DOHH2 (cell line): ENCODE measurements around the gene ALDH1A1.

Experiments
- H3F3A ChIP-seq: fragments of 200-600 bp; sonication (generic), shearing (Covaris generic); 2 replicates; pipeline ENCODE4 v1.6.0; 2016; ENCODE audit warnings: antibody characterized with exemption, mild to moderate bottlenecking; ENCODE audit not compliant: control insufficient read depth, insufficient read depth
- H3K27ac ChIP-seq: fragments of 200-600 bp; sonication (generic); 2 replicates; pipeline ENCODE4 v1.5.1; 2014; ENCODE audit warnings: low read depth, mild to moderate bottlenecking, low read length, moderate library complexity
- H3K27me3 ChIP-seq: fragments of 200-600 bp; sonication (generic); 2 replicates; pipeline ENCODE4 v1.6.1; 2014; ENCODE audit warnings: mild to moderate bottlenecking, low read length, mixed read lengths; ENCODE audit not compliant: control insufficient read depth
- H3K36me3 ChIP-seq: fragments of 200-600 bp; sonication (generic); 2 replicates; pipeline ENCODE4 v1.6.1; 2014; ENCODE audit warnings: mild to moderate bottlenecking, low read length, moderate library complexity, mixed read lengths; ENCODE audit not compliant: control insufficient read depth
- H3K4me1 ChIP-seq: fragments of 200-600 bp; sonication (generic); 2 replicates; pipeline ENCODE4 v1.6.1; 2014; ENCODE audit warnings: mild to moderate bottlenecking, low read length, mixed read lengths; ENCODE audit not compliant: control insufficient read depth
- H3K4me2 ChIP-seq: fragments of 200-600 bp; sonication (generic); 2 replicates; pipeline ENCODE4 v1.6.0; 2014; ENCODE audit warnings: mild to moderate bottlenecking, low read length, moderate library complexity
- H3K4me3 ChIP-seq: fragments of 200-600 bp; sonication (generic); 2 replicates; pipeline ENCODE4 v1.5.1; 2014; ENCODE audit warnings: mild to moderate bottlenecking, low read length, mixed read lengths
- H3K79me2 ChIP-seq: fragments of 200-600 bp; sonication (generic); 2 replicates; pipeline ENCODE4 v1.6.1; 2014; ENCODE audit warnings: mild to moderate bottlenecking, low read length, mixed read lengths; ENCODE audit not compliant: control insufficient read depth
- H3K9me2 ChIP-seq: fragments of 200-600 bp; sonication (generic); replicated peaks from 2 replicates; pipeline ENCODE4 v1.6.1; 2014; ENCODE audit warnings: mild to moderate bottlenecking, low read length, mixed read lengths; ENCODE audit not compliant: control insufficient read depth
- H3K9me3 ChIP-seq: fragments of 200-600 bp; sonication (generic); 2 replicates; pipeline ENCODE4 v1.6.1; 2014; ENCODE audit warnings: antibody characterized with exemption, low read length, mixed read lengths; ENCODE audit not compliant: control insufficient read depth, insufficient read depth
- H4K20me1 ChIP-seq: fragments of 200-600 bp; sonication (generic); 2 replicates; pipeline ENCODE4 v1.6.0; 2014; ENCODE audit warnings: low read depth, mild to moderate bottlenecking, antibody characterized with exemption, low read length, moderate library complexity; ENCODE audit not compliant: control insufficient read depth, insufficient read depth
- EZH2phosphoT487 ChIP-seq: fragments of 200-600 bp; sonication (generic); IDR thresholded peaks from 2 replicates; pipeline ENCODE4 v1.6.1; 2017; ENCODE audit warnings: borderline replicate concordance, mild to moderate bottlenecking, antibody characterized with exemption, low read length, moderate library complexity, mixed read lengths
- TF ChIP-seq, protein P1 (sequence below): fragments of 200-600 bp; sonication (generic); IDR thresholded peaks from one replicate; pipeline ENCODE4 v1.5.1; 2014; ENCODE audit warnings: antibody characterized with exemption, mild to moderate bottlenecking, low read depth, low read length; ENCODE audit not compliant: poor library complexity, severe bottlenecking

Gene ALDH1A1

DNA sequence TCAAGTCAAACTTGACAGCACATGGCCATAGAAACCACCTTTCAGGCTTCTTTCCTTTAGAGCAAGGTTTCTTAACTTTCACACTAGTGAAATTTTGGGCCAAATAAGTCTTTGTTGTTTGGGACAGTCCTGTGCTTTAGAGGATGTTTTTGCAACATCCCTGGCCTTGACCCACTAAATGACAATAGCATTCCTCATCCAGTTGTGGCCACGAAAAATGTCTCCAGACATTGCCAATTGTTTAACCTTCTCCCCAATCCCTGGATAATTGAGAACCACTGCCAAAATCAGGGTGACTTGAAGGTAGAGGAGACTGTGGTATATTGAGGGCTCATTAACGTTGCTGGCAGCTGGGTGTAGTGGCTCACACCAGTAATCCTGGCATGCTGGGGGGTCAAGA lies 72.0 kb downstream of the ALDH1A1 start:
- Histone ChIP-seq H3K79me2 (no peaks in the 10 kb centered on the region), H3K27ac (no peak overlapping the region), H3F3A (no peaks in the 10 kb centered on the region), H3K27me3 (no peaks in the 10 kb centered on the region), H3K36me3 (no peaks in the 10 kb centered on the region), H3K4me2 (no peak overlapping the region), H3K9me2 (no peaks in the 10 kb centered on the region), H3K4me3 (no peak overlapping the region), H4K20me1 (no peaks in the 10 kb centered on the region), H3K4me1 (no peaks in the 10 kb centered on the region), H3K9me3 (no peaks in the 10 kb centered on the region)
- no peak for TF ChIP-seq EZH2phosphoT487
- TF ChIP-seq, protein P1, sequence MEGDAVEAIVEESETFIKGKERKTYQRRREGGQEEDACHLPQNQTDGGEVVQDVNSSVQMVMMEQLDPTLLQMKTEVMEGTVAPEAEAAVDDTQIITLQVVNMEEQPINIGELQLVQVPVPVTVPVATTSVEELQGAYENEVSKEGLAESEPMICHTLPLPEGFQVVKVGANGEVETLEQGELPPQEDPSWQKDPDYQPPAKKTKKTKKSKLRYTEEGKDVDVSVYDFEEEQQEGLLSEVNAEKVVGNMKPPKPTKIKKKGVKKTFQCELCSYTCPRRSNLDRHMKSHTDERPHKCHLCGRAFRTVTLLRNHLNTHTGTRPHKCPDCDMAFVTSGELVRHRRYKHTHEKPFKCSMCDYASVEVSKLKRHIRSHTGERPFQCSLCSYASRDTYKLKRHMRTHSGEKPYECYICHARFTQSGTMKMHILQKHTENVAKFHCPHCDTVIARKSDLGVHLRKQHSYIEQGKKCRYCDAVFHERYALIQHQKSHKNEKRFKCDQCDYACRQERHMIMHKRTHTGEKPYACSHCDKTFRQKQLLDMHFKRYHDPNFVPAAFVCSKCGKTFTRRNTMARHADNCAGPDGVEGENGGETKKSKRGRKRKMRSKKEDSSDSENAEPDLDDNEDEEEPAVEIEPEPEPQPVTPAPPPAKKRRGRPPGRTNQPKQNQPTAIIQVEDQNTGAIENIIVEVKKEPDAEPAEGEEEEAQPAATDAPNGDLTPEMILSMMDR, result no peak

DNA sequence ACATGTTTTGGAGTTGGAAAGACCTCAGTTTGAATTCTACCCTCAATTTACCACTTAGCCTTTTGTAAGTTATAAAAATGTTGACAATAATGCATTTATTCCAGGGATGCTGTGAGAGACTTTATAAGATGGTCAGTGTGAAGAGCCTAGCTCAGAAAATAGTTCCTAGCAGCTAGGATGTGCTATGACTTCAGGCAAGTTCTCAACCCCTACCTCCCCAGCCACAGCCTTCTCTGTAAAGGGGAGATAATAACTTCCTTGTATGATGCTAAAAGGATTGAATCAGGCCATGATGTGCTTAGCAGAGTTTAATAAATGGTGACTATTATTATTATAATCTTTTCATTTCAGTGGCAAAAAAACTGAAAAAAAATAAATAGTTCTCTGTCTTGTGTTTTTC lies 77.6 kb downstream of the ALDH1A1 start:
- Histone ChIP-seq H3K4me1 (no peaks in the 10 kb centered on the region), H3K27me3 (peaks cover 6% of the 10 kb centered on the region; the same call in 1 of the 2 replicates), H3F3A (no peaks in the 10 kb centered on the region), H3K36me3 (no peaks in the 10 kb centered on the region), H4K20me1 (no peaks in the 10 kb centered on the region), H3K4me2 (no peak overlapping the region), H3K27ac (no peak overlapping the region), H3K4me3 (no peak overlapping the region), H3K79me2 (no peaks in the 10 kb centered on the region), H3K9me3 (no peaks in the 10 kb centered on the region), H3K9me2 (no peaks in the 10 kb centered on the region)
- TF ChIP-seq, protein P1, result no peak
- no peak for TF ChIP-seq EZH2phosphoT487

DNA sequence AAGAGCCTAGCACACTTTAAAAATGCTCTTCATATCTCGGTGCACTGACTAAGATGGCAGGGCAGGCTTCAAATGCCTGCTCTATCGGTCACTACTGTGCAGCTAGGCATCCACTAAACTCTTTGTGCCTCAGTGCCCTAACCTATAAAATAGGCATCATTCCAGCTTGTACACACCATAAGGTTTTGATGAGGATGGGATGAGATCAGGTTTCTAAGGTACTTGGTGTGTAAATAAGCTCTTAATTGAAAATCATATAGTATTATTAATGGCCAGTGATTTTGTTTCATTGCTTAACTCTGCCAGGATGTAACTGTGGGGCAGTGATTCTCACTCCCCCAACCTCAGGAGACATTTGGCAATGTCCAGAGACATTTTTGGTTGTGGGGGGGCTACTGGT lies 78.5 kb downstream of the ALDH1A1 start:
- no peaks in the 10 kb centered on the region for H3F3A ChIP-seq
- H3K79me2 ChIP-seq, result no peaks in the 10 kb centered on the region
- TF ChIP-seq, protein P1, result no peak
- TF ChIP-seq EZH2phosphoT487, result no peak
- no peaks in the 10 kb centered on the region for H3K36me3 ChIP-seq
- no peaks in the 10 kb centered on the region for H4K20me1 ChIP-seq
- H3K27me3 ChIP-seq, result peaks cover 6% of the 10 kb centered on the region; the same call in 1 of the 2 replicates
- no peaks in the 10 kb centered on the region for H3K9me2 ChIP-seq
- H3K4me2 ChIP-seq, result no peak overlapping the region
- H3K4me1 ChIP-seq, result no peaks in the 10 kb centered on the region
- no peaks in the 10 kb centered on the region for H3K9me3 ChIP-seq
- H3K27ac ChIP-seq, result no peak overlapping the region
- H3K4me3 ChIP-seq, result no peak overlapping the region
